KOPT-K1 (cell line): ENCODE results near the gene PLD2.

Experiments used
- H3K27ac ChIP-seq: fragments of 200-600 bp; sonication (generic); 2 replicates; pipeline ENCODE4 v1.5.1; 2016; ENCODE audit warnings: antibody characterized with exemption, mild to moderate bottlenecking, low read depth, low read length; ENCODE audit not compliant: poor library complexity, severe bottlenecking
- H3K36me3 ChIP-seq: fragments of 200-600 bp; sonication (generic); 2 replicates; pipeline ENCODE4 v1.5.1; 2017; ENCODE audit warnings: antibody characterized with exemption, mild to moderate bottlenecking, low read length, moderate library complexity; ENCODE audit not compliant: insufficient read depth
- H3K9me3 ChIP-seq: fragments of 200-600 bp; sonication (generic); 2 replicates; pipeline ENCODE4 v1.5.1; 2017; ENCODE audit warnings: antibody characterized with exemption, low read length, mild to moderate bottlenecking; ENCODE audit not compliant: insufficient read depth, poor library complexity, severe bottlenecking

The PLD2 gene

DNA sequence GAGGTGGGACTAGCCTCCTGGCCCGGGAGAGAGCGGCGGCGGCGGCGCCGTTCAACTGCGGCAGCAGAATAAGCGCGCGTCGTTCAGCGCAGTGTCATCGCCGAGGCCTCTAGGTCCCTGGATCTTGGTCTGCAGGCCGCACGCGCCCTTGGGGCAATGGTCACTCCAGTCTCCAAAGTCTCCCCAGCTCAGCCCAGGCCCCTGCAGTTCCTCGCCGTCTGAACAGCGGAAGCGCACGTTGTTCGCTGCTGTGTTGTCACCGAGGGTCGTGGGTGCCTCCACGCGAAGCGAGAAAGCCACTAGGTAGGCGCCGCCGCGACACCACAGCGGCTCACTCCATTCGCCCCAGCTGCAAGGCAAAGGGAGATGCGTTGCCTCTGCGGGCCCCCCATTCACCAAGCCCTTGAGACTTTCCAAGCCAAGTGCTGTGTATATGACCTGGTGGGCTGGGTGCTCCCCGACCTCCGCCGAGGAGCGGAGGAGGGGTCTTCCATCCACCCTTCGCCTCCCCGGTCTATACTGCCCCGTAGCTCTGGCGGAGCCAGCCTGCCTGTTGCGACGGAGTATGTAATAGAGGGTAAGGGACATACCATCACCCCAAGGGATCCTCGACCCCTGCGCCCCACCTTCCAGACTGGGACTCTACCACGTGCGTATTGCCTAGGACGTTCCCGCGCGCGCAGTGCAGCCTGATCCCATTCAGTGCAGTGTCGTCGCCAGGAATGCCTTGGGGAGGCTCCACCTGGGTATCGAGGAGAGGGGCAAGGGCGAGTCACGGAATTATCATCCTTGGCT, 21.4 kb upstream of the PLD2 start:
- Histone ChIP-seq H3K36me3 (no peaks in the 10 kb centered on the region), H3K27ac (no peak overlapping the region), H3K9me3 (no peaks in the 10 kb centered on the region)

DNA sequence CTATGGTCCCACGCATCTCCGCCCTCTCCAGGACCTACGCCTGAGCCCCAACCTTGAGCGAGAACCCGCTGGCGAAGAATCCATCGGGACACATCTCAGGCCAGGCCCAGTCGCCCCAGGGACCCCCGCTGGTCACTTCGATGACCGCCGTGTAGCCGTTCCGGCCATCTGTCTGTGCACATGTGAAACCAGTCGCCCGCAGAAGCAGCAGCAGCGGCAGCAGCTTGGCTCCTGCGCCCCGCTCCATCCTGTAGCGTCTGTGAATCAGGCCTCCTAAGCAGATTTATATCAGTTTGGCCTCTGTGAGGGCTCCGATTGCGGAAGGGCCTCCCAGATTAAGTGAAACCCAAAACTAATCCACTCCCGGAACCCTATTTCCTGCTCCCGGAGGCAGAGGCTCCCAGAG, 20.8 kb upstream of the PLD2 start, which contains the start of gene VMO1:
TSS of gene VMO1 (minus strand) at position 259 of the 406 bp plus-strand sequence. CDS start at position 247, 12 bp downstream.
- no peak within 1 kb of the TSS for H3K27ac ChIP-seq
- no peaks in the 10 kb centered on the region for H3K36me3 ChIP-seq
- no peaks in the 10 kb centered on the region for H3K9me3 ChIP-seq

DNA sequence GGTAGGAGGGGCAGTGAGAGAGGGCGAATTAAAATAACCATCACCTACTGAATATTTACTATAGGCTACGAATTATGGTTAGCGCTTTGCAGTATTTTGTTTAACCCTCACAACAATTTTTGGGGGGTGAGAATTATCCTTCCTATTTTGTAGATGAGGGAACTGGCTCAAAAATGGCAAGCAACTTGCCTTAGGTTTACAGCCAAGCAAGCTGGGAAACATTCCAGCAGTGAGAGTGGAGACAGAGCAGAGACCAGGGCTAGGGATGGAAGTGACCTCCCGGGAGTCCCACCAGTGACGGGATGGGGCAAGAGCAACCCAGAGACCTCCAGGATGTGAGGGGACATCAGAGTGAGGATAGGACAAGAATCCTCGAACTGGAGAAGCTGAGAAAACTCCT, 20.4 kb upstream of the PLD2 start:
- Histone ChIP-seq H3K36me3 (no peaks in the 10 kb centered on the region), H3K27ac (no peak overlapping the region)

DNA sequence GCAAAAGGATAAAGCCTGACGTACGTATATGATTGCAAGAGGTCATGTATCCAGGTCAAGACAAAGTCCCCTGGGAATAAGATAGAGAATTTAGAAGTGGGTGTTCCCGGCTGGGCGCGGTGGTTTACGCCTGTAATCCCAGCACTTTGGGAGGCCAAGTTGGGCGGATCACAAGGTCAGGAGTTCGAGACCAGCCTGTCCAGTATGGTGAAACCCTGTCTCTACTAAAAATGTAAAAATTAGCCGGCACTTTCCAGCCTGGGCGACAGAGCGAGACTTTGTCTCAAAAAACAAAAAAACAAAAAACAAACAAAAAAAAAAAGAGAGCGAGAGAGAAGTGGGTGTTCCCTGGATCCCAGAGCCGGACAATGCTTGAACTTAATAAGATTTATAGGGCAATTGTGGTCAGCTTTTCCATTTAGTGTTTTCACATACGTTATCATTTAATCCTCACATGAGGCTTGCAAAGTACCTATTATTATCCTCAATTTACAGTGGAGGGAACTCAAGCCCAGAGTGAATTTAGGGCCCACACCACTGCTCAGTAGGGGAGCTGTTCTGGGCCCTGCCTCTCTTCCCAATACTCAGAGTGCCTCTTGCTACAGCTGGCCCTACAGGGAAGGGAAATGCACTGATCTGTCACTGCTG, 18.7 kb upstream of the PLD2 start:
- no peak overlapping the region for H3K27ac ChIP-seq
- H3K9me3 ChIP-seq = no peaks in the 10 kb centered on the region
- no peaks in the 10 kb centered on the region for H3K36me3 ChIP-seq

More for the DNA sequence above, 20.4 kb upstream of the PLD2 start:
- H3K9me3 ChIP-seq = no peaks in the 10 kb centered on the region

DNA sequence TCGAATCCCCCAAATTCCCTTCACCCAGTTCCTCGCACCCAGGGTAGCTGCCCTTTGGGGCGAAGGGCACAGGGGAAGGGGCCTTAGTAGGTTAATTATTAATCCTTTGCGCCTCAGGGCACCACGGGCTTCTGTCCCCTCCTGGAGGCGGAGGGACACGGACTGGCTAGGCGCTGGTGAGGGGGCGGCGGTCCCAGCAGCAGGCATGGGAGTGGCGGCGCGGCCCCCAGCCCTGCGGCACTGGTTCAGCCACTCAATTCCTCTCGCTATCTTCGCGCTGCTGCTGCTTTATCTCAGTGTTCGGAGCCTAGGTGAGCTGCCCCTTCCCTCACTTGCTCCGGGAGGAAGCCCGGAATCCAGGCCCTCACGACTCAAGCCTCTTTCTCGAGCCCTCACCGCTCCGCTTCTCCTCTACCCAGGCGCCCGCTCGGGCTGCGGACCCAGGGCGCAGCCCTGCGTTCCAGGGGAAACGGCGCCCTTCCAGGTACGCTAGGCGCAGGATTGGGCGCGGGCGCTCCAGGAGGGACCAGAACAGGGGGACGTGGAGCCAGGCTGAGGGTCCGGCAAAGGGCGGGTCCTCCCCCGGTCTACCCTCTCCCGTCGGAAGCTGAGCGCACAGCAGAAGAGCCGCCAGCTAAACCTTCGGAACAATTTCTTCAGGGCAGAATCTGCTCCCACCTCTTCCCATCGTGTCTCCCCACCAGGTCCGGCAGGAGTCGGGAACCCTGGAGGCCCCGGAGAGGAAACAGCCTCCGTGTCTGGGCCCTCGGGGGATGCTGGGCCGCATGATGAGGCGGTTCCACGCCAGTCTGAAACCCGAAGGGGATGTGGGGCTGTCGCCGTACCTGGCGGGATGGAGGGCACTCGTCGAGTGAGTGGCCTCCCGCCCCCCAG, 17.9 kb upstream of the PLD2 start, which contains the start of gene GLTPD2:
TSS of gene GLTPD2 (plus strand) at position 158 of the 894 bp plus-strand sequence. CDS start at position 206, 48 bp downstream.
- no peak within 1 kb of the TSS for H3K27ac ChIP-seq
- H3K9me3 ChIP-seq = no peaks in the 10 kb centered on the region
- no peaks in the 10 kb centered on the region for H3K36me3 ChIP-seq

DNA sequence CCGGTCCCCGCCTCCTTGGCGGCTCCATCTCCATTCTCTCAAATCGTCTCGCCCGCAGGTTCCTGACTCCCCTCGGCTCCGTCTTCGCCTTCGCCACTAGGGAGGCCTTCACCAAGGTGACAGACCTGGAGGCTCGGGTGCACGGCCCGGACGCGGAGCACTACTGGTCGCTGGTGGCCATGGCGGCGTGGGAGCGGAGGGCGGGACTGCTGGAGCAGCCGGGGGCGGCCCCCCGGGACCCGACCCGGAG, 17.3 kb upstream of the PLD2 start:
- no peak overlapping the region for H3K27ac ChIP-seq
- H3K36me3 ChIP-seq = no peaks in the 10 kb centered on the region
- H3K9me3 ChIP-seq = no peaks in the 10 kb centered on the region

DNA sequence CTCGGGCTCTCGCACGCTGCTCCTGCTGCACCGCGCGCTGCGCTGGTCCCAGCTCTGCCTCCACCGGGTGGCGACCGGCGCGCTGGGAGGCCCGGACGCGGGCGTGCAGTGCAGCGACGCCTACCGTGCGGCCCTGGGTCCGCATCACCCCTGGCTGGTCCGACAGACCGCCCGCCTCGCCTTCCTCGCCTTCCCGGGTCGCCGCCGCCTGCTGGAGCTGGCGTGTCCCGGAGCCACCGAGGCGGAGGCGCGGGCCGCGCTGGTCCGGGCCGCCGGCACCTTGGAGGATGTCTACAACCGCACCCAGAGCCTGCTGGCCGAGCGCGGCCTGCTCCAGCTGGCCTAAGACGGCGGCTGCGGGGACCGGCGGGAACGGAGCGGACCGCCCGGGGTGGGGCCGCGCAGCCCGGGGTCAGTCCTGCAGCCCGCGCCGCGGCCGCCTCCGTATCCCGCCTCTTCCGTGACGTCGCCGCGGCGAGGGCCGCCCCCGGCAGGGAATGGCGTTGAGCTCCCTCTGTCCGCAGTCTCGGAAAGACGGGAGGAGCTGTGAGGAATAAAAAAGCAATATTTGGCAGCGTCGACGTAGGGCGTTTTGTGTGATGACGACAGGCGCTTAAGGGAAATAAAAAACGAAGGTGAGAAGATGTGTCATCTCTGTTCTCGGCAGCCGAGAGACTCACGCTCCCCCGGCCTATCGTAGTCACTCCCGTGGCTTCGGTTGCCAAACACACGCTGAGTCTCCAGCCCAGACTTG, 16.8 kb upstream of the PLD2 start:
- no peaks in the 10 kb centered on the region for H3K9me3 ChIP-seq
- no peak overlapping the region for H3K27ac ChIP-seq

DNA sequence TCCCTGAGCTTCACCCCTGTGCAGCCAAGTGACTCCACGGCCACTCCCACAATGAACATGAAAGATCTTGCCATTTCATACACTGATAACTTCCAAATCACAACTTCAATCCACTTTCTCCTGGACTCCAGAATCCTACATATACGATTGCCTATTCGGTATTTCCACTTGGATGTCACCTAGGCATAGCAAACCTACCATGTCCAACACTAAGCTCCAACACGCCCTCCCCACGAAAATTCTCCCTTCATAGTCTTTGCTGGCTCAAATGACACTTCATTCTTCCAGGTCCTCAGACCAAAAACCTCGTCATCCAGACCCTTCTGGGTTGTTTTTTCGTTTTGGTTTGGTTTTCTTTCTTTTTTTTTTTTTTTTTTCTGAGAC, 16.3 kb upstream of the PLD2 start:
- Histone ChIP-seq H3K9me3 (no peaks in the 10 kb centered on the region), H3K36me3 (no peaks in the 10 kb centered on the region), H3K27ac (no peak overlapping the region)

More for the DNA sequence above, 16.8 kb upstream of the PLD2 start:
- H3K36me3 ChIP-seq = no peaks in the 10 kb centered on the region

DNA sequence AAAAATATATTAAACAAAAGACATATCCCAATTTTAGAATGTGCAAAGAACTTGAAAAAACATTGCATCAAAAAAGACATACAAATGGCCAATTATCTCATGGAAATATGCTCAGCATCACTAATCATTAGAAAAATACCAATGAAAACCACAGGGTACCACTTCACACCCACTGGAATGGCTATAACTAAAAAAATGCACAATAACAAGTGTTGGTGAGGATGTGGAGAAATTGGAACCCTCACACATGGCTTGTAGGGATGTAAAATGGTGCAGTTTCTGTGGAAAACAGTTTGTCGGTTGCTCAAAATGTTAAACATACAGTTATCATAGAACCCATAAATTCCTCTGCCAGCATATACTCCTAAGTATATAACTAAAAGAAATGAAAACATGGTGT, 11.8 kb upstream of the PLD2 start:
- Histone ChIP-seq H3K27ac (no peak overlapping the region), H3K9me3 (no peaks in the 10 kb centered on the region), H3K36me3 (peaks cover 20% of the 10 kb centered on the region)

DNA sequence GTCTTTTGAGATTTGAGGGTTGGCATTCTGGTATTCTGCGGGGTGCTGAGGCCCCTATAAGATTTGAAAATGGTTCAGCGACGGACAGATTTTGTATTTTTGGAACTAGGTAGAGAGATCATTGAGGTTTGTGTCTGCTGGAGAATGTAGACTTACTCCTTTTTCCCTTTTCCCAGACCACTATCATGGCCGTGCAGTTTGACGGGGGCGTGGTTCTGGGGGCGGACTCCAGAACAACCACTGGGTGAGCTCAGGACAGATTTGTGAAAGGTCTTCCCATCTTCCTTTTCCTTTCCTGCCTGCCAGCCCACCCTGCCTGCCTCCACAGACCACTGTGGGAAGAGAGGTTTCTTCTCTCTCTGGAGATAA, 10.4 kb upstream of the PLD2 start:
- no peaks in the 10 kb centered on the region for H3K9me3 ChIP-seq
- peaks cover 20% of the 10 kb centered on the region for H3K36me3 ChIP-seq
- H3K27ac ChIP-seq = peak overlapping the region; percentile 77

DNA sequence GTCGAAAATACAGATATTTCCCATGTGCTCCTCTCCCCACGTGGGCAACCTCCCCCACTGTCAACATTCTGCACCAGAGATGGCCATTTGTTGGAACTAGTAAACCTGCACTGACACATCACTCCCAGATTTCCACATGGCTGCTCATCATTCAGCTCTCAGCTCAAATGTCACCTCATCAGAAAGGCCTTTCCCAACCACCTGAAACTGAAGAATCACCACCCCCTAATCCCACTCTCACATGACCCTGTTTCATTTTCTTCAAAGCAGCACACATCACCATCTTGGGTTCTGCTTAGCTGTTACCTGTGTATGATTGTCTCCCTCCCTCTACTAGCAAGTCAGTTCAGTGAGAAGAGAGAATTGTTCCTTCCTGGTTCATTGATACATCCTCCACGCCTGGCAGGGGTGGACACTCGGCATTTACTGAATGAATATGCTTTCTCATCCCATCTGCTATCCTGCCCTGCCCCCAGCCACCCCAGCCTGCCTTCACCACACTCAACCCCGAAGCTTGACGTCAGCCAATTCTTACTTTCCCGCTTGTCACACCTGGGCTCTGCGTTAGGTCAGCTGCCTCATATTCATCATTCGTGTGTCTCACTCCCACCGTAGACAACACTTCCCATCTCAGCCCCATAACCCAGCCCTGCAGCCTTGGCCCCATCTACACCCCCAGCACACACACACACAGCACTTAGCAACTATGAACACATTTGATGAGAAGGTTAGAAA, 6.3 kb upstream of the PLD2 start:
- Histone ChIP-seq H3K27ac (no peak overlapping the region), H3K36me3 (peaks cover 20% of the 10 kb centered on the region), H3K9me3 (no peaks in the 10 kb centered on the region)

DNA sequence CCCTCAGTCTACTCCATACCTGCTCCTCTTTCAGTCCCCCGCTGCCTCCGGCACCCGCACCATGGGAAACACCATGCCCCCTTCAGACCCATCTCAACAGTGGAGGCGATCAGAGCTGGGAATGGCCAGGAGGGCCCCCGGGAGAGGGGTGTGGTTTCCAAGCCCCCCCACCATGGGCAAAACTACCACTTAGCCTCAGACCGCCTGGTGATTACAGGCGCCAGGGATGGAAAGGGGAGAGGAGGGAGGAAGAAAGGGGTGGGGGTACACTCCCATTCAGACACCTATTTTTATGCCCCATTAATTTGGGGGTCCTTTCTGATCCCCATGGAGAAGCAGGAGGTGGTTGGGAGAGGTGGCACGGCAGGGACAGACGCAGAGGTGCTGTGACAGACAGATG, 4.7 kb upstream of the PLD2 start, which contains the start of gene C17orf114:
TSS of gene C17orf114 (minus strand) at position 101 of the 400 bp plus-strand sequence.
- Histone ChIP-seq H3K9me3 (no peaks in the 10 kb centered on the region), H3K36me3 (peaks cover 20% of the 10 kb centered on the region), H3K27ac (no peak within 1 kb of the TSS)

DNA sequence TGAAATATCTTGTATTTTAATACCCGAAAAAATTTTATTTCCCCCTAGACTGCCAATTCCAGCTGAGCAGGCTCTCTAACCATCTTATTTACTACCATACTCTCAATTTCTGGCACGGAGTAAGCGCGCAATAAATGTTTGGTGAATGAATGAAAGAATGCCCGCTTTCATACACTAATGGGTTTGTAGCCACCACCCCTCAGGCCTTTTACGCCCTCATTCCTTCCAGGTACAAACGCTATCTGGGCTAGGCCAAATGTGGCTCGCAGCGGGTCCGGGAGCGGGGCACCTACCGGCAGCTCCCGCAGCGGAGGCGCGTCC, 536 bp upstream of the PLD2 start:
- no peaks in the 10 kb centered on the region for H3K9me3 ChIP-seq
- H3K27ac ChIP-seq = peak overlapping the region; percentile 31
- no peaks in the 10 kb centered on the region for H3K36me3 ChIP-seq

DNA sequence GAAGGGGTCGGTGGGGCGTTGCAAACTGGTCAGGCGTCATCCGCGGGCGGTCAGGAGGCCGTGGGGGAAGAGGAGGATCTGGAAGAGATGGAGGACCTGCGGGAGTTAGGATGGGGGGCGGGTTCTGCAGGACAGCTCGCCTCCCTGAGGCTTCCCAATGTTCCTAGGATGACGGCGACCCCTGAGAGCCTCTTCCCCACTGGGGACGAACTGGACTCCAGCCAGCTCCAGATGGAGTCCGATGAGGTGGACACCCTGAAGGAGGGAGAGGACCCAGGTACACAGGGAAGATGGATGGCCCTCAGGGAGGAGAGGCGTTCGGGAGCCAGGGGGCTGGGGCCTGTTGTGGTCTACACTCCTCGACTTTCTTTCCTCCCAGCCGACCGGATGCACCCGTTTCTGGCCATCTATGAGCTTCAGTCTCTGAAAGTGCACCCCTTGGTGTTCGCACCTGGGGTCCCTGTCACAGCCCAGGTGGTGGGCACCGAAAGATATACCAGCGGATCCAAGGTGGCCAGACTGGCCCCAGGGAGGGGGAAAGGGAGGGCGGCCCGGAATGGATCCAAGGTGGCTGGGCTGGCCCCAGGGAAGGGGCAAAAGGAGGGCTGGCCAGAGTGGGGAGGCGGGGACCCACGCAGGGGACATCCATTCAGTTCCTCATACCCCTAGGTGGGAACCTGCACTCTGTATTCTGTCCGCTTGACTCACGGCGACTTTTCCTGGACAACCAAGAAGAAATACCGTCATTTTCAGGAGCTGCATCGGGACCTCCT, 839 bp downstream of the PLD2 start:
- H3K9me3 ChIP-seq = no peaks in the 10 kb centered on the region
- no peak overlapping the region for H3K27ac ChIP-seq
- H3K36me3 ChIP-seq = no peaks in the 10 kb centered on the region
